ENCODE results near the gene PDLIM5. TPM values are rescaled to one million over a fixed set of nuclear protein-coding genes. Genes with fewer than 3 reads are reported as not detected.
A peak's percentile ranks its signal among the peaks of the same experiment; 100 is the strongest.

The PDLIM5 gene
- total RNA-seq, 1 experiment from 2014 or later, result 58.0 TPM

DNA sequence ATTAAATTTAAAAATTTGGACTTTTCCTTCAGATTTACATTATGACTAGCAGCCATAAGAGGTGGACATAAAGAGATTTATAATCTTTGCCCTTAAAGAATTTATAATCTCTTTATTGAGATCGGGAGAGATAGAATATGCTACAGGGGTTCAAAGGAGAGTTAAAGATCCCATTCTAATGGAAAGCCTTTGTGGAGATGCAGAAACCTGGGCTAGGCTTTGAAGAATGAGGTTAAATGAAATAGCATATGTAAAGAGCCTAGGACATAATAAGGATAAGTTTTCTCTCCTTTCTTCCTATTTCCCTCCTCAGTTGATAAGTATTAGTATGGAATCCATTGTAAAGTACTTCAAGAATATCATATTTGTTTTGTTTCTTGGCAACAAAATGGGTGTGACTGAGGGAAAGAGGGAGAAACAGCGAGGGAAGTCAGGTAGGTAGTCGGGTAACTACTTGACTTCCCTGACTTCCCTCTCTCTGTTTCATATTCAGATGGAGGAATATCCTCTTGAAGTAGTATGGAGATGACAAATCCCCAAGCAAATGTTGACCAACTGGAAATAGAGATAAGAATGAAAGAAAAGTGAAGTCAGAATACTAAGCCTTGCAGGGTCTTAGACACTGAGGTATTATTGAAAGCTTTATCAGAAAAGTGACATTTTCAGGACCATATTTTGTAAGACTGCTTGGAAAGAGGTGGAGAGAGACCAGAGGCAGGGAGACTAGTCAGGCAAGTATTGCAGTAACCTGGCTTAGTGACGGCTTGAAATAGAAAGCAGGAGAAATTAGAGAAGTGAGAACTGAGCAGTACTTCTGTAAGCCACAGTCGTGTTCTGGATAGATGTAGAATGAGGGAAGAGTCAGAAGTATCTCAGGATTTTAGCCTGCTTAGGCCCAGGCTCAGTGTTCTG lies 82.9 kb downstream of the PDLIM5 start:
- no peak overlapping the region for H4K5ac ChIP-seq (ENCODE audit: insufficient read length, low read depth, low read length)
- H3K9me3 ChIP-seq (ENCODE audit: control insufficient read depth, low read depth, low read length), result no peaks in the 10 kb centered on the region
- H3K4me3 Mint-ChIP-seq, result peak overlapping the region in 1 of 2 experiments; percentile 55; a peak in 4 of 5 replicates
- no CpG with 5 or more reads among the region's 5 CpGs for WGBS (ENCODE audit: extremely low coverage, insufficient read length, low lambda C conversion rate)
- H2BK120ac ChIP-seq (ENCODE audit: low read depth, low read length, poor library complexity, severe bottlenecking), result no peak overlapping the region
- no peaks in the 10 kb centered on the region for H3K23me2 ChIP-seq (ENCODE audit: insufficient read length, low read depth, low read length, poor library complexity, severe bottlenecking)
- H3K4ac ChIP-seq (ENCODE audit: low read depth, low read length), result no peak overlapping the region
- H3K79me1 ChIP-seq (ENCODE audit: insufficient read depth, low read depth, low read length, poor library complexity, severe bottlenecking), result no peaks in the 10 kb centered on the region
- H2AK5ac ChIP-seq (ENCODE audit: insufficient read length, low read length), result no peak overlapping the region
- H3K27ac Mint-ChIP-seq, result peak overlapping the region; percentile 65 to 92 (median 90)
- H3K9me3 Mint-ChIP-seq, result no peaks in the 10 kb centered on the region
- no peak overlapping the region for H3T11ph ChIP-seq (ENCODE audit: low read length)
- H4K20me1 ChIP-seq (ENCODE audit: control insufficient read depth, insufficient read depth, insufficient read length), result no peaks in the 10 kb centered on the region
- H4K91ac ChIP-seq (ENCODE audit: insufficient read length, low read depth, low read length), result no peak overlapping the region
- H3K14ac ChIP-seq (ENCODE audit: insufficient read depth, low read length), result no peak overlapping the region
- H2BK20ac ChIP-seq (ENCODE audit: low read depth, low read length, poor library complexity, severe bottlenecking), result no peak overlapping the region
- H3K27ac ChIP-seq (ENCODE audit: insufficient read length, low read depth, low read length), result peak overlapping the region; percentile 30
- H2BK12ac ChIP-seq (ENCODE audit: insufficient read length, low read depth, low read length), result no peak overlapping the region
- H3K27me3 Mint-ChIP-seq (ENCODE audit: low read depth), result no peaks in the 10 kb centered on the region
- no peaks in the 10 kb centered on the region for H3K27me3 ChIP-seq (ENCODE audit: insufficient read depth, low read length)
- H3K18ac ChIP-seq (ENCODE audit: insufficient read length, low read depth, low read length), result no peak overlapping the region
- no peaks in the 10 kb centered on the region for H3K79me2 ChIP-seq (ENCODE audit: insufficient read depth, low read length)
- no peak overlapping the region for H3K9ac ChIP-seq (ENCODE audit: extremely low read depth, insufficient read length, low read length)
- no peak overlapping the region for H3K56ac ChIP-seq (ENCODE audit: insufficient read length, low read depth, low read length)
- no peak for DNase-seq
- H3K4me1 Mint-ChIP-seq, result peaks cover 51 to 60% of the 10 kb centered on the region in 2 experiments
- H3K23ac ChIP-seq (ENCODE audit: insufficient read length, low read depth, low read length), result no peak overlapping the region
- peaks cover 11% of the 10 kb centered on the region; the same call in 1 of the 2 replicates for H3K4me1 ChIP-seq (ENCODE audit: insufficient read depth, low read length)
- peak overlapping the region; percentile 7 for H3K4me2 ChIP-seq (ENCODE audit: insufficient read depth, insufficient read length, low read length)
- no peaks in the 10 kb centered on the region for H3K36me3 Mint-ChIP-seq (ENCODE audit: insufficient read depth in 1 of 3, low read depth in 3 of 3)
- H2BK5ac ChIP-seq (ENCODE audit: insufficient read length, low read length), result no peak overlapping the region
- no peak overlapping the region for H2AFZ ChIP-seq (ENCODE audit: low read length)
- TF ChIP-seq, protein P1, sequence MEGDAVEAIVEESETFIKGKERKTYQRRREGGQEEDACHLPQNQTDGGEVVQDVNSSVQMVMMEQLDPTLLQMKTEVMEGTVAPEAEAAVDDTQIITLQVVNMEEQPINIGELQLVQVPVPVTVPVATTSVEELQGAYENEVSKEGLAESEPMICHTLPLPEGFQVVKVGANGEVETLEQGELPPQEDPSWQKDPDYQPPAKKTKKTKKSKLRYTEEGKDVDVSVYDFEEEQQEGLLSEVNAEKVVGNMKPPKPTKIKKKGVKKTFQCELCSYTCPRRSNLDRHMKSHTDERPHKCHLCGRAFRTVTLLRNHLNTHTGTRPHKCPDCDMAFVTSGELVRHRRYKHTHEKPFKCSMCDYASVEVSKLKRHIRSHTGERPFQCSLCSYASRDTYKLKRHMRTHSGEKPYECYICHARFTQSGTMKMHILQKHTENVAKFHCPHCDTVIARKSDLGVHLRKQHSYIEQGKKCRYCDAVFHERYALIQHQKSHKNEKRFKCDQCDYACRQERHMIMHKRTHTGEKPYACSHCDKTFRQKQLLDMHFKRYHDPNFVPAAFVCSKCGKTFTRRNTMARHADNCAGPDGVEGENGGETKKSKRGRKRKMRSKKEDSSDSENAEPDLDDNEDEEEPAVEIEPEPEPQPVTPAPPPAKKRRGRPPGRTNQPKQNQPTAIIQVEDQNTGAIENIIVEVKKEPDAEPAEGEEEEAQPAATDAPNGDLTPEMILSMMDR (conservative IDR thresholded peaks at IDR 0.05), result no peak
- no peak overlapping the region for H2BK15ac ChIP-seq (ENCODE audit: low read depth, low read length)
- no peak overlapping the region for H4K8ac ChIP-seq (replicated peaks; ENCODE audit: insufficient read length, low read depth, low read length)

Data from H9 (cell line).